Ovary (tissue), 3 donors: ENCODE measurements around the gene UBTD1.

ENCODE experiments used
- CTCF ChIP-seq, 3 donors: fragments of 450-650 bp in 2 of 3; fragments of 200-600 bp in 1 of 3; IDR thresholded peaks; one replicate each; pipeline versions ENCODE4 v1.5.1 to v1.8.0; 2016 to 2022; ENCODE audit warnings: antibody characterized with exemption in 3 of 3, mild to moderate bottlenecking in 1 of 3
- POLR2A ChIP-seq: fragments of 450-650 bp; IDR thresholded peaks from one replicate; pipeline ENCODE4 v1.6.1; 2017; ENCODE audit warnings: antibody characterized with exemption, mild to moderate bottlenecking, moderate library complexity
- donor health status: DM: no; HTN: no; CAD: no.

- TF ChIP-seq CTCF (IDR thresholded peaks at IDR 0.05) (no peak), POLR2A (no peak)
Measured at GRCh38 chr10:97571622-97572021, 72.9 kb downstream of the UBTD1 start.
